Body of pancreas (tissue), 4 donors: ENCODE results near the gene DYNC1I1. TPM values are rescaled to one million over a fixed set of nuclear protein-coding genes. Genes with fewer than 3 reads are reported as not detected.

Experiments
- ATAC-seq: fragments of 150-250 bp; one replicate; pipeline ENCODE4 v1.9.1; 2016
- DNase-seq, 4 donors: peaks; one replicate each; pipeline ENCODE4 v3.0.0-alpha.2; 2019
- H3K27ac ChIP-seq, 4 donors: fragments of 200-600 bp; sonication (generic); 1 replicate in 3 of 4; 2 replicates in 1 of 4; pipeline versions ENCODE4 v1.5.1 to v1.6.1; 2016 to 2019; ENCODE audit warnings: mild to moderate bottlenecking in 1 of 4, mixed read lengths in 1 of 4, moderate library complexity in 1 of 4
- H3K27me3 ChIP-seq, 2 donors: fragments of 200-600 bp; sonication (generic); one replicate each; pipeline ENCODE4 v1.6.0; 2016; ENCODE audit warnings: mild to moderate bottlenecking in 1 of 2
- H3K36me3 ChIP-seq, 2 donors: fragments of 200-600 bp; sonication (generic); replicated peaks in 1 of 2; 2 replicates each; pipeline ENCODE4 v1.5.1; 2016; ENCODE audit warnings: low read depth in 2 of 2; ENCODE audit not compliant: insufficient read depth in 1 of 2
- H3K4me1 ChIP-seq: fragments of 200-600 bp; sonication (generic); one replicate; pipeline ENCODE4 v1.6.0; 2016
- H3K4me3 ChIP-seq, 2 donors: fragments of 200-600 bp; sonication (generic); 1 replicate in 1 of 2; 2 replicates in 1 of 2; pipeline ENCODE4 v1.5.1; 2016 to 2019
- H3K9me3 ChIP-seq, 3 donors: fragments of 200-600 bp; sonication (generic); 1 replicate in 2 of 3; 2 replicates in 1 of 3; pipeline ENCODE4 v1.5.1; 2016
- CTCF ChIP-seq, 7 experiments: fragments of 450-650 bp in 4 of 7; fragments of 200-600 bp in 3 of 7; sonication (generic) in 3 of 7; IDR thresholded peaks; one replicate each; pipeline ENCODE4 v1.5.1; 2016 to 2019; ENCODE audit warnings: antibody characterized with exemption in 7 of 7
- POLR2A ChIP-seq, 3 donors: fragments of 450-650 bp; IDR thresholded peaks; one replicate each; pipeline ENCODE4 v1.6.1; 2016; ENCODE audit warnings: antibody characterized with exemption in 3 of 3, mild to moderate bottlenecking in 2 of 3
- WGBS, 2 donors: methylation state at CpG; one replicate each; pipeline ENCODE4 v1.1.5; 2017; 5-methylcytosine and 5-hydroxymethylcytosine counted together
- intact Hi-C: fragments of 100-400 bp; cut with DNase I; formaldehyde crosslinking; loops from one replicate; pipeline ENCODE4 v1.15.1; 2023
- total RNA-seq, 2 donors: library from RNA; depleted of rRNA; stranded (reverse); fragments of >200 nt; gene quantifications; one replicate each; pipeline ENCODE4 v1.1.0, GENCODE V29; 2016

Gene DYNC1I1
- total RNA-seq, 2 donors from 2014 or later: 1.3 to 4.2 TPM

- Histone ChIP-seq H3K4me1 (no peaks in the 10 kb centered on the region), H3K4me3 (no peak overlapping the region), H3K36me3 (no peaks in the 10 kb centered on the region), H3K9me3 (no peaks in the 10 kb centered on the region), H3K27ac (no peak overlapping the region), H3K27me3 (no peaks in the 10 kb centered on the region)
- 79 to 83% methylated on average over 7 of the region's 7 CpGs for WGBS, 2 donors
- DNase-seq (no peak), ATAC-seq (no peak)
- TF ChIP-seq CTCF (IDR thresholded peaks at IDR 0.05): no peak
- TF ChIP-seq POLR2A (IDR thresholded peaks at IDR 0.05): no peak
- intact Hi-C loops: no loop called here
Measured at GRCh38 chr7:95820778-95821177, 48.4 kb downstream of the DYNC1I1 start.

- 64 to 91% methylated on average over 3 of the region's 3 CpGs for WGBS, 2 donors
- no peak for ATAC-seq
- H3K4me1 ChIP-seq: no peaks in the 10 kb centered on the region
- H3K9me3 ChIP-seq: no peaks in the 10 kb centered on the region
- intact Hi-C loops: no loop called here
- no peaks in the 10 kb centered on the region for H3K27me3 ChIP-seq
- no peak overlapping the region for H3K27ac ChIP-seq
- H3K4me3 ChIP-seq: no peak overlapping the region
- no peak for TF ChIP-seq CTCF (IDR thresholded peaks at IDR 0.05)
- TF ChIP-seq POLR2A (IDR thresholded peaks at IDR 0.05): no peak
- DNase-seq: no peak
- H3K36me3 ChIP-seq: no peaks in the 10 kb centered on the region
Measured at GRCh38 chr7:95822717-95823116, 50.4 kb downstream of the DYNC1I1 start.

- H3K4me3 ChIP-seq: no peak overlapping the region
- H3K4me1 ChIP-seq: no peaks in the 10 kb centered on the region
- WGBS, 2 donors: 82 to 86% methylated on average over 5 of the region's 5 CpGs
- DNase-seq (no peak), ATAC-seq (no peak)
- intact Hi-C loops: no loop called here
- H3K36me3 ChIP-seq: no peaks in the 10 kb centered on the region
- TF ChIP-seq CTCF (IDR thresholded peaks at IDR 0.05) (no peak), POLR2A (IDR thresholded peaks at IDR 0.05) (no peak)
- H3K9me3 ChIP-seq: no peaks in the 10 kb centered on the region
- no peak overlapping the region for H3K27ac ChIP-seq
- H3K27me3 ChIP-seq: no peaks in the 10 kb centered on the region
Measured at GRCh38 chr7:95824616-95825015, 52.3 kb downstream of the DYNC1I1 start.

- Histone ChIP-seq H3K4me1 (no peaks in the 10 kb centered on the region), H3K27me3 (no peaks in the 10 kb centered on the region), H3K36me3 (no peaks in the 10 kb centered on the region), H3K27ac (no peak overlapping the region), H3K4me3 (no peak overlapping the region), H3K9me3 (no peaks in the 10 kb centered on the region)
- no peak for ATAC-seq
- TF ChIP-seq POLR2A (IDR thresholded peaks at IDR 0.05): no peak
- TF ChIP-seq CTCF (IDR thresholded peaks at IDR 0.05): no peak
- DNase-seq: no peak
- intact Hi-C loops: no loop called here
- WGBS, 2 donors: 55 to 63% methylated on average over 4 of the region's 4 CpGs
Measured at GRCh38 chr7:95828824-95829790, 56.8 kb downstream of the DYNC1I1 start.
